ENCODE data around the gene HS2ST1.

GRCh38 chr1:87017998-87018672, 103.7 kb downstream of the HS2ST1 start:
- no peak for TF ChIP-seq CTCF (IDR thresholded peaks at IDR 0.05; ENCODE audit: insufficient read depth, low read length)
- no peak for TF ChIP-seq SPI1 (IDR thresholded peaks at IDR 0.05; ENCODE audit: borderline replicate concordance, low read depth)
- TF ChIP-seq GABPA (IDR thresholded peaks at IDR 0.05; ENCODE audit: low read depth) = no peak
- no peak for TF ChIP-seq REST (IDR thresholded peaks at IDR 0.05; ENCODE audit: insufficient replicate concordance, low read depth)

All from HL-60 (cell line).